Thyroid gland (tissue), 4 donors: ENCODE results near the gene ASPDH.

Source experiments
- POLR2A ChIP-seq, 2 donors: fragments of 450-650 bp; IDR thresholded peaks; one replicate each; pipeline ENCODE4 v1.6.1; 2017; ENCODE audit warnings: antibody characterized with exemption in 2 of 2, mild to moderate bottlenecking in 2 of 2, moderate library complexity in 1 of 2
- TF ChIP-seq, protein P1 (sequence below), 6 experiments: fragments of 200-600 bp in 3 of 6; fragments of 450-650 bp in 3 of 6; sonication (generic) in 3 of 6; IDR thresholded peaks; one replicate each; pipeline ENCODE4 v1.5.1; 2016 to 2019; ENCODE audit warnings: antibody characterized with exemption in 6 of 6, mild to moderate bottlenecking in 2 of 6, inconsistent platforms in 1 of 6, moderate library complexity in 1 of 6

DNA sequence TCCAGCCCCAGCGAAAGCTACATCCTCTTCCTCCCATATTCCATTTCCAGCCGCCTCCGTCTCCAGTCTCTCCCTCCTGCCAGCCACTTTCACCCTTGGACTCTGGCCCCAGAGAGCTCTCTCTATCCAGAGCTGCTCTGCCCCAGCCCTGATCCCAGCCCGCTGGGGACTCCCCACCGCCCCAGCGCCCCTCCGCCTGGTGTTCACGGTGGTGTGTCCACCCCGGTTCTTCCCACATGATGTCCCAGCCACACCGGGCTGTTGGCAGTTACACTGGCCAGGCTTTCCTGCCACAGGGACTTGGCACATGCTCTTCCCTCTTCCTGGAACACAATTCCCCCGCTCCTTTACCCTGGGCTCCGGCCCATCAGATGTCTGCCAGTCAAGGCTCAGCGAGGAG lies 48.7 kb downstream of the ASPDH start:
- TF ChIP-seq, protein P1, sequence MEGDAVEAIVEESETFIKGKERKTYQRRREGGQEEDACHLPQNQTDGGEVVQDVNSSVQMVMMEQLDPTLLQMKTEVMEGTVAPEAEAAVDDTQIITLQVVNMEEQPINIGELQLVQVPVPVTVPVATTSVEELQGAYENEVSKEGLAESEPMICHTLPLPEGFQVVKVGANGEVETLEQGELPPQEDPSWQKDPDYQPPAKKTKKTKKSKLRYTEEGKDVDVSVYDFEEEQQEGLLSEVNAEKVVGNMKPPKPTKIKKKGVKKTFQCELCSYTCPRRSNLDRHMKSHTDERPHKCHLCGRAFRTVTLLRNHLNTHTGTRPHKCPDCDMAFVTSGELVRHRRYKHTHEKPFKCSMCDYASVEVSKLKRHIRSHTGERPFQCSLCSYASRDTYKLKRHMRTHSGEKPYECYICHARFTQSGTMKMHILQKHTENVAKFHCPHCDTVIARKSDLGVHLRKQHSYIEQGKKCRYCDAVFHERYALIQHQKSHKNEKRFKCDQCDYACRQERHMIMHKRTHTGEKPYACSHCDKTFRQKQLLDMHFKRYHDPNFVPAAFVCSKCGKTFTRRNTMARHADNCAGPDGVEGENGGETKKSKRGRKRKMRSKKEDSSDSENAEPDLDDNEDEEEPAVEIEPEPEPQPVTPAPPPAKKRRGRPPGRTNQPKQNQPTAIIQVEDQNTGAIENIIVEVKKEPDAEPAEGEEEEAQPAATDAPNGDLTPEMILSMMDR (IDR thresholded peaks at IDR 0.05) = no peak
- TF ChIP-seq POLR2A (IDR thresholded peaks at IDR 0.05) = no peak
